GM12872 (cell line): ENCODE data around the gene S100P.
A peak's percentile ranks its signal among the peaks of the same experiment; 100 is the strongest.

Source experiments
- TF ChIP-seq, protein P1 (sequence below): IDR thresholded peaks from 3 replicates; pipeline ENCODE4 v1.5.1; 2011; ENCODE audit warnings: low read depth, mild to moderate bottlenecking, low read length, moderate library complexity; ENCODE audit not compliant: insufficient read depth

Gene S100P

DNA sequence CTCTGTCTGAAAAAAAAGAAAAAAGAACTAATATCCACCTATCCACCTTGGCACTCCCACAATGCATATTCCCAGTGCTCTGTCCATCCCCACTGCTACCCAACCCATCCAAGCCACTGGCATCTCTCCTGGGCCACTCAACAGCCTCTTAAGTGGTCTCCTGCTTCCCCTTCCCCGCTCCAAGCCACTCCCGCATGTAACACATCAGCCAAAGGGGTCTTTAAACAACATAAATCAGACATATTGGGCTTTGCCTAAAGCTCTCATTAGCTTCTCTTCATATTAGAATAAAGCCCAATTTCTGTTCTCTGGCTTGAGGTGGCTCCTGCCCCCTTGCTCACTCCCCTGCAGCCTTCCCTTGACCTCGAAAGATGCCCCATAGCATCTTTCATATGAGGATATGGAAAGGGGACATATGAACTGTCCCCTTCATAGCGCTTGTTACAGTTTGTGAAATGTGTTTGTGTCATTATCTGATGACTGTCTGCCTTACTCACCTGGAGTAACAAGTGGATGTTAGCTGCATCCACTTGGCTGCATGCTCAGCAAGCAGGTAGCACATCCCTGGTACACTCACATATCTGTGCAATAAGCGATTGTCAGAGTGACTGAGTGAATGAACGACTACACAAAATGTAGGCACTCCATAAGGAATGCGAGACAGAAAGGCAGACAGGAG is 25.4 kb downstream of the S100P start:
- TF ChIP-seq, protein P1, sequence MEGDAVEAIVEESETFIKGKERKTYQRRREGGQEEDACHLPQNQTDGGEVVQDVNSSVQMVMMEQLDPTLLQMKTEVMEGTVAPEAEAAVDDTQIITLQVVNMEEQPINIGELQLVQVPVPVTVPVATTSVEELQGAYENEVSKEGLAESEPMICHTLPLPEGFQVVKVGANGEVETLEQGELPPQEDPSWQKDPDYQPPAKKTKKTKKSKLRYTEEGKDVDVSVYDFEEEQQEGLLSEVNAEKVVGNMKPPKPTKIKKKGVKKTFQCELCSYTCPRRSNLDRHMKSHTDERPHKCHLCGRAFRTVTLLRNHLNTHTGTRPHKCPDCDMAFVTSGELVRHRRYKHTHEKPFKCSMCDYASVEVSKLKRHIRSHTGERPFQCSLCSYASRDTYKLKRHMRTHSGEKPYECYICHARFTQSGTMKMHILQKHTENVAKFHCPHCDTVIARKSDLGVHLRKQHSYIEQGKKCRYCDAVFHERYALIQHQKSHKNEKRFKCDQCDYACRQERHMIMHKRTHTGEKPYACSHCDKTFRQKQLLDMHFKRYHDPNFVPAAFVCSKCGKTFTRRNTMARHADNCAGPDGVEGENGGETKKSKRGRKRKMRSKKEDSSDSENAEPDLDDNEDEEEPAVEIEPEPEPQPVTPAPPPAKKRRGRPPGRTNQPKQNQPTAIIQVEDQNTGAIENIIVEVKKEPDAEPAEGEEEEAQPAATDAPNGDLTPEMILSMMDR = no peak

GRCh38 chr4:6719611-6720179 is 26.0 kb downstream of the S100P start:
- TF ChIP-seq, protein P1 = no peak

- TF ChIP-seq, protein P1 = peak; percentile 95
Measured at GRCh38 chr4:6720202-6720699, 26.6 kb downstream of the S100P start.

DNA sequence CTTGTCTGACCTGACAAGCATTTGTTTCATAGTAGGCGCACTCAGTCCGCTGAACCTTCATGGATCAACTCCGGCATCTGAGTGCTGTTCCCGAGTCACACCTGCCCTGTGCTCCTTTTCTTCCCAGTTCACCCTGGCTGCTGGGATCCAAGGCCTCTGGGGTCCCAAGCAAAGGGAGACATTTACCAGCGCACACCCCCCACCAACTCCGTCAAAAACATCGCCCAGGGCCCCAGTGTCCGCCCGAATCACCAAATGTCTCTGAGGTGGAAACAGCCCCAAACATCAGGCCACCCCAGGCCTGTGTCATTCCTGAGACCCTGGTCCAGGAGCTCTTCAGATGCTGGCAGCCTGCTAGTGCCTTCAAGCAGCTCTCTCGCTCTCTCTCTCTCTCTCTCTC is 27.4 kb downstream of the S100P start:
- TF ChIP-seq, protein P1 = no peak

GRCh38 chr4:6722891-6723290 is 29.2 kb downstream of the S100P start:
- TF ChIP-seq, protein P1 = no peak

DNA sequence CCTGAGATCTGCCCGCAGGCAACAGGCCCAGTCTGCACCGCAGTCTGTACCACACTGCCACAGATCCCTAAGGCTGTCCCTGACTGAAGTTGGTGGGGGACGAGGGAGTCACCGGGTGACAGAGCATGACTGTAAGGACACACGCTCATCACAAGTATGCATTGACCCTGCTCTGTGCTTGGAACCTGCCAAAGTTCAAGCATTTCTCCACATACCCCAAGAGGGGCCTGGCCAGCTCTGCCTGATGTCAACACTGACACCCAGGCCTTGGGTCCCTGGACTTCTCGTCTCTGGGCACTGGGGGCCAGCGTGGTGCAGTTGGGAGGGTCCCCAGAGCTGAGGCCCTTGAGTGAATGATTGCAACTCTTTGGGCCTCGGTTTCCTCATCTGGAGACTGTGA is 30.2 kb downstream of the S100P start:
- TF ChIP-seq, protein P1 = no peak

- TF ChIP-seq, protein P1 = no peak
Measured at GRCh38 chr4:6724421-6725111, 30.9 kb downstream of the S100P start.
